HEK293 (cell line): ENCODE data around the gene PIP5KL1.

Source experiments
- CTCF ChIA-PET: fragments of 350-600 bp; formaldehyde crosslinking; extraction: SDS; loops from one replicate; lab custom pipeline; 2021; ENCODE audit warnings: antibody characterized with exemption; lab: Yijun Ruan, JAX
- POLR2A ChIA-PET: fragments of 300-600 bp; formaldehyde crosslinking; extraction: SDS; loops from one replicate; lab custom pipeline; 2020; ENCODE audit warnings: antibody characterized with exemption, inconsistent platforms; lab: Yijun Ruan, JAX
- H3K27ac ChIP-seq: fragments of 200-500 bp; sonication (Bioruptor generic); 2 replicates; pipeline ENCODE4 v1.5.1; 2014; ENCODE audit warnings: low read depth, low read length, control low read depth, inconsistent platforms; ENCODE audit errors: extremely low read depth
- H3K36me3 ChIP-seq, 2 experiments: fragments of 200-500 bp in 1 of 2; sonication (Bioruptor generic) in 1 of 2; 1 replicate in 1 of 2; 2 replicates in 1 of 2; pipeline ENCODE4 v1.5.1; 2014 to 2017; ENCODE audit warnings: inconsistent platforms in 2 of 2, low read length in 2 of 2; ENCODE audit not compliant: control insufficient read depth in 2 of 2, insufficient read depth in 1 of 2
- H3K4me1 ChIP-seq: fragments of 200-500 bp; sonication (Bioruptor generic); 2 replicates; pipeline ENCODE4 v1.5.1; 2014; ENCODE audit warnings: mild to moderate bottlenecking, low read length, inconsistent platforms; ENCODE audit not compliant: control insufficient read depth, insufficient read depth
- H3K4me3 ChIP-seq: 2 replicates; pipeline ENCODE4 v1.5.1; 2011; ENCODE audit warnings: low read depth, mild to moderate bottlenecking, control low read depth, low read length, moderate library complexity
- H3K9me3 ChIP-seq: fragments of 200-500 bp; sonication (Bioruptor generic); 2 replicates; pipeline ENCODE4 v1.5.1; 2014; ENCODE audit warnings: low read depth, low read length, inconsistent platforms; ENCODE audit not compliant: control insufficient read depth, insufficient read depth
- BCL11B ChIP-seq: fragments of 450-650 bp; formaldehyde crosslinking; IDR thresholded peaks from 2 replicates; pipeline ENCODE4 v1.5.1; 2016; ENCODE audit warnings: low read depth, missing biosample characterization, missing genetic modification characterization
- HOXD13 ChIP-seq: sonication (generic); formaldehyde crosslinking; IDR thresholded peaks from 2 replicates; pipeline ENCODE4 v1.8.0; 2022; ENCODE audit warnings: missing genetic modification reagents, borderline replicate concordance
- KLF16 ChIP-seq: fragments of 450-650 bp; formaldehyde crosslinking; IDR thresholded peaks from 2 replicates; pipeline ENCODE4 v1.5.1; 2017; ENCODE audit warnings: missing biosample characterization, missing genetic modification characterization
- OSR2 ChIP-seq: fragments of 450-650 bp; formaldehyde crosslinking; IDR thresholded peaks from 2 replicates; pipeline ENCODE4 v1.5.1; 2016; ENCODE audit warnings: missing biosample characterization, missing genetic modification characterization
- PRDM10 ChIP-seq: fragments of 450-650 bp; formaldehyde crosslinking; IDR thresholded peaks from 2 replicates; pipeline ENCODE4 v1.5.1; 2016; ENCODE audit warnings: missing biosample characterization, missing genetic modification characterization
- SCRT1 ChIP-seq: fragments of 450-650 bp; formaldehyde crosslinking; IDR thresholded peaks from 2 replicates; pipeline ENCODE4 v1.5.1; 2016; ENCODE audit warnings: missing biosample characterization, missing genetic modification characterization, borderline replicate concordance
- SP3 ChIP-seq: fragments of 450-650 bp; formaldehyde crosslinking; IDR thresholded peaks from 2 replicates; pipeline ENCODE4 v1.5.1; 2016; ENCODE audit warnings: missing biosample characterization, missing genetic modification characterization
- ZBTB48 ChIP-seq: fragments of 450-650 bp; formaldehyde crosslinking; IDR thresholded peaks from 2 replicates; pipeline ENCODE4 v1.5.1; 2016; ENCODE audit warnings: missing biosample characterization, missing genetic modification characterization
- ZFHX2 ChIP-seq: fragments of 450-650 bp; formaldehyde crosslinking; conservative IDR thresholded peaks from 2 replicates; pipeline ENCODE4 v1.5.1; 2016; ENCODE audit warnings: missing biosample characterization, missing genetic modification characterization
- ZFP41 ChIP-seq: fragments of 450-650 bp; formaldehyde crosslinking; IDR thresholded peaks from 2 replicates; pipeline ENCODE4 v1.5.1; 2016; ENCODE audit warnings: missing biosample characterization, missing genetic modification characterization, borderline replicate concordance
- ZNF18 ChIP-seq: fragments of 450-650 bp; formaldehyde crosslinking; IDR thresholded peaks from 2 replicates; pipeline ENCODE4 v1.5.1; 2016; ENCODE audit warnings: missing biosample characterization, missing genetic modification characterization
- ZNF202 ChIP-seq: fragments of 450-650 bp; formaldehyde crosslinking; IDR thresholded peaks from 2 replicates; pipeline ENCODE4 v1.5.1; 2016; ENCODE audit warnings: missing biosample characterization, missing genetic modification characterization, borderline replicate concordance
- ZNF221 ChIP-seq: fragments of 450-650 bp; formaldehyde crosslinking; IDR thresholded peaks from 2 replicates; pipeline ENCODE4 v1.5.1; 2017; ENCODE audit warnings: missing biosample characterization, missing genetic modification characterization, borderline replicate concordance
- ZNF274 ChIP-seq, 2 experiments: fragments of 200-500 bp in 1 of 2; fragments of 450-650 bp in 1 of 2; sonication (Bioruptor generic) in 1 of 2; formaldehyde crosslinking in 1 of 2; IDR thresholded peaks; 2 replicates each; pipeline versions ENCODE4 v1.5.1 to v1.6.1; 2014 to 2016; ENCODE audit warnings: borderline replicate concordance in 1 of 2, inconsistent platforms in 1 of 2, low read length in 1 of 2, missing biosample characterization in 1 of 2, missing genetic modification characterization in 1 of 2
- ZNF398 ChIP-seq: fragments of 450-650 bp; formaldehyde crosslinking; IDR thresholded peaks from 2 replicates; pipeline ENCODE4 v1.5.1; 2017; ENCODE audit warnings: missing biosample characterization, missing genetic modification characterization
- ZNF416 ChIP-seq: fragments of 450-650 bp; formaldehyde crosslinking; IDR thresholded peaks from 2 replicates; pipeline ENCODE4 v1.5.1; 2016; ENCODE audit warnings: missing biosample characterization, missing genetic modification characterization
- ZNF518A ChIP-seq: fragments of 450-650 bp; formaldehyde crosslinking; conservative IDR thresholded peaks from 2 replicates; pipeline ENCODE4 v1.5.1; 2016; ENCODE audit warnings: low read depth, missing biosample characterization, missing genetic modification characterization
- ZNF560 ChIP-seq: fragments of 450-650 bp; formaldehyde crosslinking; IDR thresholded peaks from 2 replicates; pipeline ENCODE4 v1.5.1; 2017; ENCODE audit warnings: missing biosample characterization, missing genetic modification characterization, borderline replicate concordance
- ZNF600 ChIP-seq: fragments of 450-650 bp; formaldehyde crosslinking; IDR thresholded peaks from 2 replicates; pipeline ENCODE4 v1.5.1; 2016; ENCODE audit warnings: missing biosample characterization, missing genetic modification characterization
- ZNF658 ChIP-seq: fragments of 450-650 bp; formaldehyde crosslinking; IDR thresholded peaks from 2 replicates; pipeline ENCODE4; 2016; ENCODE audit warnings: missing biosample characterization, missing genetic modification characterization
- ZNF785 ChIP-seq: fragments of 450-650 bp; formaldehyde crosslinking; IDR thresholded peaks from 2 replicates; pipeline ENCODE4 v1.5.1; 2016; ENCODE audit warnings: missing biosample characterization, missing genetic modification characterization
- ZNF791 ChIP-seq: fragments of 450-650 bp; formaldehyde crosslinking; IDR thresholded peaks from 2 replicates; pipeline ENCODE4 v1.5.1; 2016; ENCODE audit warnings: missing biosample characterization, missing genetic modification characterization
- ZSCAN16 ChIP-seq: fragments of 450-650 bp; formaldehyde crosslinking; IDR thresholded peaks from 2 replicates; pipeline ENCODE4 v1.5.1; 2016; ENCODE audit warnings: missing biosample characterization, missing genetic modification characterization
- ZXDB ChIP-seq: fragments of 450-650 bp; formaldehyde crosslinking; IDR thresholded peaks from 2 replicates; pipeline ENCODE4 v1.5.1; 2016; ENCODE audit warnings: missing biosample characterization, missing genetic modification characterization

PIP5KL1 gene

GRCh38 chr9:127937388-127938297, 7.1 kb upstream of the PIP5KL1 start, which contains the start of gene DPM2:
TSS of gene DPM2 (minus strand) at chr9:127937854. CDS start at chr9:127937820, 34 bp downstream.
- H3K27ac ChIP-seq, result peak within 1 kb of the TSS; percentile 45; the same call in 1 of the 2 replicates
- H3K9me3 ChIP-seq, result no peaks in the 10 kb centered on the region
- CTCF ChIA-PET, result interaction anchor here (0.5 to 8.1 kb wide), 6 partner anchors 43 to 1190 kb away, joined by 3 to 165 read pairs (median 4); partner anchors contain the start of gene EEIG1
- 0 out of 2 replicates have a peak, but pooled peaks cover 2% of the 10 kb centered on the region for H3K4me1 ChIP-seq
- peaks cover 0 to 35% of the 10 kb centered on the region in 2 experiments; a peak in 1 of 3 replicates for H3K36me3 ChIP-seq
- POLR2A ChIA-PET, result interaction anchor here (0.7 to 0.8 kb wide), 3 partner anchors 9 to 129 kb away, joined by 3 to 7 read pairs (median 3); partner anchors contain the start of gene NAIF1
- peak within 1 kb of the TSS; percentile 58 for H3K4me3 ChIP-seq
- TF ChIP-seq ZNF560 (no peak), ZNF791 (tag by site-specific recombination) (no peak), ZNF202 (tag by site-specific recombination) (no peak), SP3 (tag by site-specific recombination) (peak; percentile 54), ZNF274 (IDR thresholded peaks at IDR 0.05; ENCODE audit: low read length) (no peak), ZNF274 (tag by site-specific recombination; IDR thresholded peaks at IDR 0.05; ENCODE audit: borderline replicate concordance) (no peak), ZNF221 (tag by site-specific recombination) (no peak), ZFP41 (tag by site-specific recombination) (no peak), ZBTB48 (tag by site-specific recombination) (0 out of 2 replicates have a peak, but pooled peaks have one; percentile 32), PRDM10 (tag by site-specific recombination) (no peak), OSR2 (tag by site-specific recombination) (no peak), ZNF658 (tag by site-specific recombination) (no peak), ZNF416 (tag by site-specific recombination) (no peak), ZNF600 (0 out of 2 replicates have a peak, but pooled peaks have one; percentile 9), ZNF518A (tag by site-specific recombination) (peak; percentile 67), ZFHX2 (tag by site-specific recombination) (0 out of 2 replicates have a peak, but pooled peaks have one; percentile 4), KLF16 (tag by site-specific recombination) (no peak), ZNF785 (no peak), SCRT1 (tag by site-specific recombination) (peak; percentile 92), ZNF398 (no peak), ZSCAN16 (tag by site-specific recombination) (no peak), ZNF18 (no peak), ZXDB (tag by site-specific recombination) (no peak), HOXD13 (no peak), BCL11B (tag by site-specific recombination) (no peak)
